Stimulated activated CD4-positive, alpha-beta T cell treated with anti-CD3 and anti-CD28 coated beads, Interleukin-4, amount 100 ng/mL, for 1 hour (primary cell): ENCODE results near the gene PRKAR1B.
A peak's percentile ranks its signal among the peaks of the same experiment; 100 is the strongest.

Experiments
- DNase-seq: peaks from one replicate; pipeline ENCODE4 v3.0.0-alpha.2; 2020

Gene PRKAR1B

GRCh38 chr7:584122-584465, 143.0 kb downstream of the PRKAR1B start:
- DNase-seq = peak; percentile 88

- DNase-seq = no peak
Measured at GRCh38 chr7:583410-584121, 143.5 kb downstream of the PRKAR1B start.

- no peak for DNase-seq
Measured at GRCh38 chr7:582931-583330, 144.2 kb downstream of the PRKAR1B start.

- DNase-seq = no peak
Measured at GRCh38 chr7:582081-582835, 144.8 kb downstream of the PRKAR1B start.

GRCh38 chr7:578386-578785, 148.7 kb downstream of the PRKAR1B start:
- DNase-seq = no peak

GRCh38 chr7:577741-578370, 149.2 kb downstream of the PRKAR1B start:
- no peak for DNase-seq

- no peak for DNase-seq
Measured at GRCh38 chr7:577278-577665, 149.8 kb downstream of the PRKAR1B start.

GRCh38 chr7:576524-577277, 150.4 kb downstream of the PRKAR1B start:
- no peak for DNase-seq

GRCh38 chr7:575425-576366, 151.4 kb downstream of the PRKAR1B start:
- DNase-seq = no peak

- no peak for DNase-seq
Measured at GRCh38 chr7:574661-575395, 152.3 kb downstream of the PRKAR1B start.

- no peak for DNase-seq
Measured at GRCh38 chr7:573933-574381, 153.1 kb downstream of the PRKAR1B start.

- DNase-seq = no peak
Measured at GRCh38 chr7:573269-573932, 153.7 kb downstream of the PRKAR1B start.

GRCh38 chr7:572416-573268, 154.4 kb downstream of the PRKAR1B start:
- no peak for DNase-seq

GRCh38 chr7:571718-572415, 155.2 kb downstream of the PRKAR1B start:
- no peak for DNase-seq

- no peak for DNase-seq
Measured at GRCh38 chr7:571096-571717, 155.9 kb downstream of the PRKAR1B start.

GRCh38 chr7:570801-571070, 156.3 kb downstream of the PRKAR1B start:
- no peak for DNase-seq

- no peak for DNase-seq
Measured at GRCh38 chr7:569996-570800, 156.9 kb downstream of the PRKAR1B start.
